Measurements from ENCODE around the gene TCF7L2. TPM values are rescaled to one million over a fixed set of nuclear protein-coding genes. Genes with fewer than 3 reads are reported as not detected.

TCF7L2 gene
- total and polyA plus RNA-seq, 2 experiments from 2014 or later = 27.5 to 33.7 TPM

GRCh38 chr10:112915590-112916572 lies 34.2 kb upstream of the TCF7L2 start:
- Histone ChIP-seq H3K36me3 (no peaks in the 10 kb centered on the region), H3K27ac (no peak overlapping the region), H3K4me3 (no peak overlapping the region), H3K9me3 (ENCODE audit: low read depth) (no peaks in the 10 kb centered on the region), H3K27me3 (peaks cover 18% of the 10 kb centered on the region), H3K4me1 (ENCODE audit: low read depth) (peaks cover 8% of the 10 kb centered on the region)
- no peak for TF ChIP-seq CTCF (IDR thresholded peaks at IDR 0.05; ENCODE audit: low read depth, low read length)
- DNase-seq (ENCODE audit: low read depth in 1 of 2, low spot score in 1 of 2) = no peak

- Histone ChIP-seq H3K4me1 (ENCODE audit: low read depth) (peaks cover 8% of the 10 kb centered on the region), H3K27me3 (peaks cover 18% of the 10 kb centered on the region), H3K4me3 (no peak overlapping the region), H3K9me3 (ENCODE audit: low read depth) (no peaks in the 10 kb centered on the region), H3K36me3 (no peaks in the 10 kb centered on the region), H3K27ac (no peak overlapping the region)
- no peak for DNase-seq (ENCODE audit: low read depth in 1 of 2, low spot score in 1 of 2)
- no peak for TF ChIP-seq CTCF (IDR thresholded peaks at IDR 0.05; ENCODE audit: low read depth, low read length)
Measured at GRCh38 chr10:112917681-112918080, 32.4 kb upstream of the TCF7L2 start.

GRCh38 chr10:112918771-112919170 lies 31.3 kb upstream of the TCF7L2 start:
- no peak overlapping the region for H3K27ac ChIP-seq

GRCh38 chr10:112919721-112920120 lies 30.3 kb upstream of the TCF7L2 start:
- Histone ChIP-seq H3K36me3 (no peaks in the 10 kb centered on the region), H3K27me3 (peaks cover 9% of the 10 kb centered on the region), H3K4me1 (ENCODE audit: low read depth) (peaks cover 8% of the 10 kb centered on the region), H3K27ac (no peak overlapping the region), H3K4me3 (no peak overlapping the region), H3K9me3 (ENCODE audit: low read depth) (no peaks in the 10 kb centered on the region)
- no peak for TF ChIP-seq CTCF (IDR thresholded peaks at IDR 0.05; ENCODE audit: low read depth, low read length)
- DNase-seq (ENCODE audit: low read depth in 1 of 2, low spot score in 1 of 2) = peak in 1 of 2 donors; percentile 49

More at GRCh38 chr10:112918771-112919170, 31.3 kb upstream of the TCF7L2 start:
- Histone ChIP-seq H3K4me3 (no peak overlapping the region), H3K9me3 (ENCODE audit: low read depth) (no peaks in the 10 kb centered on the region), H3K4me1 (ENCODE audit: low read depth) (peaks cover 8% of the 10 kb centered on the region), H3K36me3 (no peaks in the 10 kb centered on the region), H3K27me3 (peaks cover 18% of the 10 kb centered on the region)
- DNase-seq (ENCODE audit: low read depth in 1 of 2, low spot score in 1 of 2) = no peak
- no peak for TF ChIP-seq CTCF (IDR thresholded peaks at IDR 0.05; ENCODE audit: low read depth, low read length)

- no peaks in the 10 kb centered on the region for H3K27me3 ChIP-seq
- H3K4me1 ChIP-seq (ENCODE audit: low read depth) = no peaks in the 10 kb centered on the region
- no peak overlapping the region for H3K27ac ChIP-seq
- no peaks in the 10 kb centered on the region for H3K36me3 ChIP-seq
- TF ChIP-seq CTCF (IDR thresholded peaks at IDR 0.05; ENCODE audit: low read depth, low read length) = no peak
- no peak overlapping the region for H3K4me3 ChIP-seq
- no peaks in the 10 kb centered on the region for H3K9me3 ChIP-seq (ENCODE audit: low read depth)
- no peak for DNase-seq (ENCODE audit: low read depth in 1 of 2, low spot score in 1 of 2)
Measured at GRCh38 chr10:112926906-112927688, 22.9 kb upstream of the TCF7L2 start.

All from cardiac muscle cell (in vitro differentiated cells and primary cell).